Mucosa of gallbladder (tissue), 1 donor: Measurements from ENCODE around the gene WDR70. TPM values are rescaled to one million over a fixed set of nuclear protein-coding genes. Genes with fewer than 3 reads are reported as not detected.
"Not testable (repeated sequence)": the region's sequence is repeated elsewhere in the genome, so short reads cannot be mapped to it uniquely, and the experiment has no call there.

Source experiments
- DNase-seq: peaks from one replicate; pipeline ENCODE4 v3.0.0-alpha.2; 2020; ENCODE audit warnings: low spot score
- total RNA-seq: library from RNA; stranded (reverse); gene quantifications from one replicate; pipeline ENCODE4 v1.2.1, GENCODE V29; 2021
- donor health status: DM: no; HTN: no; CAD: no.

Gene WDR70
- 26.7 TPM for total RNA-seq

- peak; percentile 87 for DNase-seq
Measured at GRCh38 chr5:37379100-37379628, at the start of gene WDR70. WDR70 (plus strand) TSS chr5:37379318; CDS start chr5:37379368, 50 bp downstream.

GRCh38 chr5:37334754-37335153 lies 44.4 kb upstream of the WDR70 start:
- DNase-seq = not testable (repeated sequence)

GRCh38 chr5:37342741-37343140 lies 36.4 kb upstream of the WDR70 start:
- DNase-seq = not testable (repeated sequence)

GRCh38 chr5:37355161-37355560 lies 24.0 kb upstream of the WDR70 start:
- DNase-seq = no peak

- DNase-seq = no peak
Measured at GRCh38 chr5:37370550-37370863, 8.6 kb upstream of the WDR70 start.

GRCh38 chr5:37370864-37371726 lies 8.0 kb upstream of the WDR70 start, which contains the start of gene NUP155:
NUP155 (minus strand) TSS chr5:37371106; CDS start chr5:37370977, 129 bp downstream.
- peak; percentile 93 for DNase-seq

GRCh38 chr5:37375091-37375490 lies 4.0 kb upstream of the WDR70 start:
- DNase-seq = no peak

GRCh38 chr5:37378066-37378465 lies 1.1 kb upstream of the WDR70 start:
- DNase-seq = not testable (repeated sequence)

- DNase-seq = no peak
Measured at GRCh38 chr5:37391591-37391990, 12.5 kb downstream of the WDR70 start.

- no peak for DNase-seq
Measured at GRCh38 chr5:37396352-37396751, 17.2 kb downstream of the WDR70 start.

- DNase-seq = no peak
Measured at GRCh38 chr5:37400501-37400900, 21.4 kb downstream of the WDR70 start.

GRCh38 chr5:37412515-37412914 lies 33.4 kb downstream of the WDR70 start:
- no peak for DNase-seq

- not testable (repeated sequence) for DNase-seq
Measured at GRCh38 chr5:37415456-37415855, 36.3 kb downstream of the WDR70 start.

- no peak for DNase-seq
Measured at GRCh38 chr5:37417347-37417746, 38.2 kb downstream of the WDR70 start.

- no peak for DNase-seq
Measured at GRCh38 chr5:37424441-37424840, 45.3 kb downstream of the WDR70 start.

GRCh38 chr5:37428044-37428443 lies 48.9 kb downstream of the WDR70 start:
- DNase-seq = no peak

GRCh38 chr5:37435261-37435660 lies 56.1 kb downstream of the WDR70 start:
- no peak for DNase-seq

GRCh38 chr5:37436146-37436934 lies 57.2 kb downstream of the WDR70 start:
- no peak for DNase-seq

GRCh38 chr5:37437711-37438110 lies 58.6 kb downstream of the WDR70 start:
- no peak for DNase-seq

- not testable (repeated sequence) for DNase-seq
Measured at GRCh38 chr5:37445783-37446182, 66.7 kb downstream of the WDR70 start.

- no peak for DNase-seq
Measured at GRCh38 chr5:37448941-37449340, 69.8 kb downstream of the WDR70 start.

GRCh38 chr5:37451991-37452390 lies 72.9 kb downstream of the WDR70 start:
- DNase-seq = not testable (repeated sequence)

- not testable (repeated sequence) for DNase-seq
Measured at GRCh38 chr5:37453252-37453651, 74.1 kb downstream of the WDR70 start.
